Stimulated activated CD8-positive, alpha-beta memory T cell treated with anti-CD3 and anti-CD28 coated beads, Interleukin-15, amount 100 ng/mL, for 1 hour (primary cell): ENCODE measurements around the gene ACBD6.

Source experiments
- DNase-seq: peaks from one replicate; pipeline ENCODE4 v3.0.0-alpha.2; 2020; ENCODE audit warnings: low read depth

The ACBD6 gene

GRCh38 chr1:180525715-180526039 is 23.3 kb upstream of the ACBD6 start:
- DNase-seq, result no peak

GRCh38 chr1:180524915-180525714 is 22.7 kb upstream of the ACBD6 start:
- no peak for DNase-seq

- DNase-seq, result no peak
Measured at GRCh38 chr1:180524160-180524914, 22.0 kb upstream of the ACBD6 start.

GRCh38 chr1:180522213-180522515 is 19.8 kb upstream of the ACBD6 start:
- no peak for DNase-seq

GRCh38 chr1:180521474-180522212 is 19.3 kb upstream of the ACBD6 start:
- DNase-seq, result no peak

GRCh38 chr1:180519846-180520245 is 17.5 kb upstream of the ACBD6 start:
- DNase-seq, result no peak

- DNase-seq, result peak; percentile 23
Measured at GRCh38 chr1:180515857-180516388, 13.5 kb upstream of the ACBD6 start.

GRCh38 chr1:180515364-180515763 is 13.0 kb upstream of the ACBD6 start:
- DNase-seq, result no peak

- DNase-seq, result no peak
Measured at GRCh38 chr1:180513531-180513930, 11.2 kb upstream of the ACBD6 start.

- no peak for DNase-seq
Measured at GRCh38 chr1:180510882-180511281, 8.5 kb upstream of the ACBD6 start.

- no peak for DNase-seq
Measured at GRCh38 chr1:180508725-180509097, 6.3 kb upstream of the ACBD6 start.

GRCh38 chr1:180507795-180508724 is 5.7 kb upstream of the ACBD6 start:
- DNase-seq, result no peak

- DNase-seq, result no peak
Measured at GRCh38 chr1:180505732-180506335, 3.5 kb upstream of the ACBD6 start.

- DNase-seq, result no peak
Measured at GRCh38 chr1:180504186-180504585, 1.8 kb upstream of the ACBD6 start.

- DNase-seq, result no peak
Measured at GRCh38 chr1:180503280-180503862, 994 bp upstream of the ACBD6 start.

GRCh38 chr1:180501865-180502360 is 464 bp downstream of the ACBD6 start:
- DNase-seq, result no peak

- no peak for DNase-seq
Measured at GRCh38 chr1:180500689-180501088, 1.7 kb downstream of the ACBD6 start.

GRCh38 chr1:180498594-180498993 is 3.8 kb downstream of the ACBD6 start:
- no peak for DNase-seq

- no peak for DNase-seq
Measured at GRCh38 chr1:180497826-180498225, 4.6 kb downstream of the ACBD6 start.

GRCh38 chr1:180494370-180494769 is 8.0 kb downstream of the ACBD6 start:
- DNase-seq, result no peak

GRCh38 chr1:180489976-180490375 is 12.4 kb downstream of the ACBD6 start:
- no peak for DNase-seq
